ENCODE data around the gene ZBTB46.
A peak's percentile ranks its signal among the peaks of the same experiment; 100 is the strongest.

Gene ZBTB46

GRCh38 chr20:63765082-63765873 lies 65.8 kb downstream of the ZBTB46 start:
- no peak for DNase-seq

GRCh38 chr20:63759377-63759901 lies 71.6 kb downstream of the ZBTB46 start:
- no peak for DNase-seq

GRCh38 chr20:63758152-63758551 lies 72.9 kb downstream of the ZBTB46 start:
- no peak for DNase-seq

GRCh38 chr20:63756648-63756991 lies 74.4 kb downstream of the ZBTB46 start:
- DNase-seq = no peak

- no peak for DNase-seq
Measured at GRCh38 chr20:63755933-63756647, 75.0 kb downstream of the ZBTB46 start.

- no peak for DNase-seq
Measured at GRCh38 chr20:63754008-63754407, 77.1 kb downstream of the ZBTB46 start.

- DNase-seq = no peak
Measured at GRCh38 chr20:63753381-63753780, 77.7 kb downstream of the ZBTB46 start.

- DNase-seq = no peak
Measured at GRCh38 chr20:63752411-63753101, 78.5 kb downstream of the ZBTB46 start.

- DNase-seq = no peak
Measured at GRCh38 chr20:63751471-63752271, 79.4 kb downstream of the ZBTB46 start.

- DNase-seq = peak; percentile 50
Measured at GRCh38 chr20:63750807-63751470, 80.1 kb downstream of the ZBTB46 start.

GRCh38 chr20:63749597-63750508 lies 81.2 kb downstream of the ZBTB46 start:
- DNase-seq = no peak

- DNase-seq = no peak
Measured at GRCh38 chr20:63748934-63749270, 82.2 kb downstream of the ZBTB46 start.

- no peak for DNase-seq
Measured at GRCh38 chr20:63748070-63748933, 82.8 kb downstream of the ZBTB46 start.

- no peak for DNase-seq
Measured at GRCh38 chr20:63747622-63748069, 83.4 kb downstream of the ZBTB46 start.

GRCh38 chr20:63746751-63747315 lies 84.2 kb downstream of the ZBTB46 start:
- DNase-seq = no peak

GRCh38 chr20:63745961-63746731 lies 84.9 kb downstream of the ZBTB46 start:
- no peak for DNase-seq

- no peak for DNase-seq
Measured at GRCh38 chr20:63745424-63745805, 85.6 kb downstream of the ZBTB46 start.

- no peak for DNase-seq
Measured at GRCh38 chr20:63744574-63745423, 86.3 kb downstream of the ZBTB46 start.
